Measurements from ENCODE around the gene HMGCS2. TPM values are rescaled to one million over a fixed set of nuclear protein-coding genes. Genes with fewer than 3 reads are reported as not detected.
A peak's percentile ranks its signal among the peaks of the same experiment; 100 is the strongest.

HMGCS2 gene
- total RNA-seq, result not detected

DNA sequence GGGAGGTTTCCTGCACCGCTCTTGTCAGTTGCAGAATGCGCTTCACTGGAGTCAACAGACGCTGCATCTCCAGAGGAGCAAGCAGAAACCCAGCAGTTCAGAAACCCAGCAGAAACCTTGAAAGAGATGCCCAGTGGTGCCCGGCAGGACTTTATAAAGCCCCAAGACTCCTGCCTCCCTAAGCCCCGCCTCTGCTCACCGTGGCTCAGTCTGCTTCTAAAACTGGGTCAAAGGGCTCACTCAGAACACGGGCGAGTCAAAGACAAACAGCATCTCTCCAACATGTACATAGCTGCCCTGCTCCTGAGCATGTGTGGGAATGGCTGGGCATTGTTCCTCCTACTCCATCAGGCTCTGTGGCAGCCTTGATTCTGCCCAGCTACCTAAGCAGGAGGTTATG lies at the start of gene HMGCS2:
TSS of gene HMGCS2 (minus strand) at position 128 of the 400 bp plus-strand sequence. CDS start at position 67, 61 bp downstream.
- DNase-seq, result no peak

DNA sequence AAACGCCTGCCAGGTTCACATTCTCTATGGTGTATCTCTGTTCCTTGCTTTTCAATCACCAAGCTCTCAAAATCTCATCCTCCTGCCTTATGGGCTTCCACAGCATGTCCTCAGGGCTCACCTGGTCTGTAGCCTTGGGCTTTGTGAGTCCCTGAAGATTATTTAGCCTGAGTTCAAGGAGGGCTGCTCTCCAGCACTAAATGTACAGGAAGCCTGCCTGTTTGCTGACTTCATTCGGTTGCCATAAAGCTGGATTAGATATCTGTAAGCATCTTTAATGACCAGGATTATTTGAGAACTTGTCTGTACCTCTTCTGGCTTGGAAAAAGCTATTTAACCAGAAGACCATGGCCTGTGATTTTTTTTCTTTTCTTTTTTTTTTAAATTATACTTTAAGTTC lies 49.5 kb upstream of the HMGCS2 start:
- no peak for DNase-seq

- no peak for DNase-seq
These were observed 47.7 kb upstream of the HMGCS2 start for GRCh38 chr1:119816407-119816806.

DNA sequence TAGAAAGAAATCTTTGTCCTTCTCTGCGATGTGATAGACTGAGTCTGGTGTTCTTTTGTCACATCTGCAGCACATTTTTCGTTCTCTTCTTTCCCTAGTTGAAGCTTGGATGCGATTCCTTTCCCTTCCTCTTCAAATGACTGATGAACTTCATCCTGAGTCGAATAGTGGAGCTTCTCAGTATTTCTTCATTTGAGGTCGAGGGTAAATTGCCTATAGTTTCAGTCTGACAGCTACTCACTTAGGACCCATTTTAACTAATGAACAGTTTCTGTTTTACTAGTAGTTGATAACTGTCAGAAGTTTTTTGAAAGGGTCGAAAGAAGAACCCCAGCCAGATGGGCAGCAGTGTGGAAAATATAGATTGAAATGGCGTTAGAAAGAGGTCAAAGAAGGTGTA lies 47.2 kb upstream of the HMGCS2 start:
- DNase-seq, result no peak

- no peak for DNase-seq
These were observed 46.7 kb upstream of the HMGCS2 start for GRCh38 chr1:119815361-119815760.

GRCh38 chr1:119814288-119814687 lies 45.6 kb upstream of the HMGCS2 start:
- DNase-seq, result no peak

- no peak for DNase-seq
These were observed 43.4 kb upstream of the HMGCS2 start for GRCh38 chr1:119811985-119812557.

- DNase-seq, result no peak
These were observed 42.7 kb upstream of the HMGCS2 start, which contains the start of gene REG4 for GRCh38 chr1:119811387-119811786. REG4 (minus strand) TSS chr1:119811460; CDS start chr1:119808769, 2,691 bp downstream.

- peak; percentile 37 for DNase-seq
These were observed 40.4 kb upstream of the HMGCS2 start for GRCh38 chr1:119808972-119809550.

DNA sequence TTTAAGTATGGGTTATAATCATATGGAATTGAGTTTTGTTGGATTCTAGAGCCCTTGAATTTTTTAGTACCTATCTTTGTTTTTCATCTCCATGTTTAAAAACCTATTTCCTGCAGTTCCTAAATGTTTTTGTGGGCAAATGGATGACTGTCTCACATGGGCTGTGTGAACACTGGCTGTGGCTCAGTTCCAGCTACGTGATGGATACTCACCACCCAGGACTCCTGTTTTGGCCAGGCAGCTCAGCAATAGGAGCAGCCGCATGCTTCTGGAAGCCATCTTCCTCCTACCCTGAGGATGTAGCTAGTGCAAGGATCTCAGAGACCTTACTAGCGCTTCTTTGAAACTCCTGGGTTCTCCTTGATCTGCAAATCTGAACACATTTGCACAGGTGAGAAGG lies 39.8 kb upstream of the HMGCS2 start:
- no peak for DNase-seq

GRCh38 chr1:119806489-119806888 lies 37.8 kb upstream of the HMGCS2 start:
- no peak for DNase-seq

DNA sequence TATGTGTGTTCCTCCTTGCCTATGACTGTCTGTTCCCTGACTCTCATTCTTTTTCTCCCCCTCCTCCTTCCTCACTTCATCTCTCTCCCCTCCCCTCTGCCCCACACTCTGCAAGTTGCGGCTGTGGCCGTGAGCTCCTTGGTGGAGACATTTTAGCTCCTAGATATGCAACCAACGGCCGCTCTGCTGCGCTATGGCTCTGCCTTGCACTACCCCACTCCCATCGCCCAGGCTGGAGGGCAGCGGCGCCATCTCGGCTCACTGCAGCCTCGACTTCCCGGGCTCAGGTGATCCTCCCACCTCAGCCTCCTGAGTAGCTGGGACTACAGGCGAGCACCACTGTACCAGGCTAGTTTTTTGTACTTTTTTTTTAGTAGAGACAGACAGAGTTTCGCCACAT lies 37.0 kb upstream of the HMGCS2 start:
- no peak for DNase-seq

DNA sequence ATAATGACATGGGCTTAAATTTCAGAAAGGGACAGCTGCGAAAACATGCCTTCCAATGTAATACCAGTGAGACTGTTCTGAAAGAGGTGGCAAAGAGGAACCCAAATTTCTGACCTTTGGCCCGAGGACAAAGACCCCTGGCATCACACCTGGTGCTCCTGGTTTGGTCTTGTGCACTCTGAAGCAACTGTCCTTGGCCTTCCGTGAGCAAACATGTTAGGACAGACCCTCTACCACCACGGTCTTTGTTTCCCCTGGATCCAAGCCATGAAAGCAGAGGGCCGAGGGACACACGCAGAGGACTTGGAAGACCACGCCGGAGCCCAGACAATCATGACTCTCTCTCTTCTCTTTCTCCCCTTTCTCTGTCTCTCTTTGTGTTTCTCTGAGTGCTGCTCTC lies 36.5 kb upstream of the HMGCS2 start:
- DNase-seq, result no peak

DNA sequence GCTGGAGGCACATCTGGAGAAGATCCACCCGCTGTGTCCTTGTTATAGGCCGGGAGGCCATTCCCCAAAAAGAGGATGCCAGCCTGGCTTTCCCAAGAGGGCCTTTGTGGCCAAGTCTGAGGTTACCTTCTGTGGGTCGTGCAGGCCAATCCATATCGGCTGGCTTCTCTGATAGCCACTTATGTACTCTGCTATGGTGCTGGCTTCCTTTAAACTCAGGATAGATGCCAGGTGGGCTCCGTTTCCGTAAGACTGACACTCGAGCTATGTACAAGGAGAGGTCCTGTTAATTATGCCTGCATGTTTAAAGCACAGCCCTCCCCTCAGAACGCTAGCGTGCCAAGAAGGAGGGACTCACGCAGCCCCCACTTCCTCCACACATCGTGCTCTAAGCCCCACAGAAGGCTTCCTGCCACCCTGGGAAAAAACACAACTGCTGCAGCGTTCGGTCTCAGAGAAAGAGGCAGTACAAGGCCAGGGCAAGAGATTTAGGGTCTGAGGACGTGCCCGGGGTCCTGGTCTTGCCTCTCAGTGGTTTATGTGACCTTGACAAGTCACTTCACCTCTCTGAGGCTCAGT lies 31.0 kb upstream of the HMGCS2 start:
- no peak for DNase-seq

GRCh38 chr1:119799003-119799402 lies 30.3 kb upstream of the HMGCS2 start:
- DNase-seq, result no peak

GRCh38 chr1:119797606-119798005 lies 28.9 kb upstream of the HMGCS2 start:
- no peak for DNase-seq

DNA sequence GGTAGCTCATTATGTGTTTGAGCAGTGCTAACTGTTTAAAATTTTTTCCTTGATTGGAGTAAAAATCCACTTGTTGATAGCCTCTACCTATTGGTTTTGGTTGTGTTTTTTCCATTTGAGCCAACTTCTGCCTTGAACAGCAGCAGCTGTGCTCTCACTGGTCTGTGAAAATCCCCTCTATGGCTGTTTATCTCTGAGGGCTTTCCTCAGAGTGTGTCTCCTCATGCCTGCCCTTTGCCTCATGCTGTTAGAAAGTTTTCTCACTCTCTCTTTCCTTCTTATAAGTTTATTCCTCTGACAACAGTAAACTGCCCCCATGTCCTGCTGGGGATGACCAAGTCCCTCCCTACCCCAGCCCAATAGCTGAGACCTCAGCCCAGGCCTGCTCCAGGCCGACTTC lies 28.5 kb upstream of the HMGCS2 start:
- no peak for DNase-seq

DNA sequence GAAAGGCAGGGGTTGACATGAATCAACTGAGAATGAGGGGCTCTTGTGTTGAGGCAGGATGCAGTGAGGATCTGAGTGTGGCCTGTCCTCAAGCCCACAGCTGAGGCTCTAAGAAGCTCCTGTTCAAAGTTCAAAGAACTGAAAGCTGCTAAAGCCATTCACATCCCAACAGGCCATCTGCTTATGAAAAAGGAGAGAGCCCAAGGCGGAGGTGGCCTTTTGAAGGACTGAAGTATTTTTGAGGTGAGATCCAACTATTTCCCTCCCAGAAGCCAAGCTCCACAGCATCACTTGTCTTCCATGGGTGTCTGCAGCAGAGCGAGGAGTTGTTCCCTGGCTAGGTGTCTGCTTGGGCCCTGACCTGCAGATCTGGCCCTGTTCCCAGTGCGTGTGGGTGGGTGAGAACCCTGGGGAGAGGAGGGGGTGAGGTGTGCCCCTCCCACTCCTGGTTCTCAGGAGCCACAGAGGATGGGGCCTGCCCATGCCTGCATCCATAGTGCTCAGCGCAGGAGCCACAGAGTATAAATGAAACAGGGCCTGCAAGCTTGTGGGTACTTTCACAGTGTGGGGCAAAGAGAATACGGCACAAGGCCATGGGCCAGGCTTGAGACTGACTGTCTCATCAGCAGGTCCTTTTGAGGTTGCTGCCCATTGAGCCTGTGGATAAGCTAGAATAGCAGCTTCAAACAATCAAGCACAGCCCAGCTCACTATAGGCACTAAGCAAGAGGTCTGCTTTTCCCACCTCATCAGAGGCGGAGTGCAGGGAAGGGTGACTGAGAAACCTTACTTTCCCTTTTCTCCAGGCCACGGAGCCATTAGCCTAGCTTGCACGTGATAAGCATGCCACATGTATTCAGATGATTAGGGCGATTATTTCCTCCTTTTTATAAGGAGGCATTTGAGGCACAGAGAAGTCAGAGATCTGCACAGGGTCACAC lies 26.8 kb upstream of the HMGCS2 start:
- DNase-seq, result no peak

GRCh38 chr1:119794876-119795240 lies 26.2 kb upstream of the HMGCS2 start:
- DNase-seq, result no peak

DNA sequence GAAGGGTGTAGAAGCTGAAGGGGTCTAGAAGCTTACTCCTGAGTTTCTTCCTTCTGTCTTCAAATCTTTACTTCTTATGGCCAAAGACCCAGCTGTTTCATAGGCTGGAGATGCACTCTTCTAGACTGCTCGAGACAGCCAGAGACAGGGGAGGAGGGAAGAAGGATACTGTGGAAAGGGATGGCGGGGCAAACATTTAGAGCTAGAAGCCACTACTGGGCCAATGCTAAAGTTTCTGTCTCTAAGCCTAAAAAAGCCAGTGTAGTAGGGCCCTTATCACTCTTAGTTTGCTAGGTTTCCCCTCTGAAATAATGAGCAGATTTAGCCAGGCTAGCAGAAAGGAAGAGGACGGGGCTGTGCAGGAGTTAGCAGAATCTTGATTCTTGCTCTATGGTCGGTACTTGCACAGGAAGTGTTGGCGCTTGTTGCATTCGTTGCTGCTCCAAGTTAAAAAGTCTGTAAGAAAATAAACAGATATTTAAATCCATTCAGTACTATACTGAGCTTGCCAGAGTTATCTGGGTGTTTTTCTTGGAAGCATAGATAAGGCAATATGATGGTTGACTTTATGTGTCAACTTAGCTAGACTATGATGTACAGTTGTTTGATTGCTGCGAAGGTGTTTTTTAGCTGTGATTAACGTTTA lies 25.6 kb upstream of the HMGCS2 start:
- no peak for DNase-seq

DNA sequence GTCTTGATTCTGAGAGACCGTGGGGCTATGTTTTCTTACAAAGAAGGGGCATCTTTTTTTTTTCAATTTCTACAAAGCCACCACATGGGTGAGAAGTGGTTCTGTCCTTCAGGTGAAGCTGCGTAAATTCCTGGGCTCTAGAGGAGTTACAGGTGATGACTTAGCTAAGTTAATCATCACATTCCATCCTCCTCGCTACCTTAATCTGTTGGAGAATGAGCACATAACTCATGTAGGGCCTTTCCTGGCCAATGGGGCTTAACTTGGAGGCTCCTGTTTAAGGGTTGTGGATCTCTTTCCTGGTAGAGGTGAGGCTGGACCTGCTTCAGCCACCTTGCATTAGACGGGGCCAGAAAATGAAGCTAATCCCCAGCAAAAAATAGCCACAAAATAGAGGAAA lies 22.7 kb upstream of the HMGCS2 start:
- DNase-seq, result no peak

- DNase-seq, result no peak
These were observed 21.9 kb upstream of the HMGCS2 start for GRCh38 chr1:119790451-119791198.
